Tibial nerve (tissue), 3 donors: ENCODE results near the gene ARHGAP6.

Experiments used
- POLR2A ChIP-seq, 2 donors: fragments of 450-650 bp; IDR thresholded peaks; one replicate each; pipeline ENCODE4 v1.6.1; 2017; ENCODE audit warnings: antibody characterized with exemption in 2 of 2, mild to moderate bottlenecking in 2 of 2, moderate library complexity in 2 of 2
- TF ChIP-seq, protein P1 (sequence below), 5 experiments: fragments of 200-600 bp in 3 of 5; fragments of 450-650 bp in 2 of 5; sonication (generic) in 3 of 5; IDR thresholded peaks; one replicate each; pipeline ENCODE4 v1.5.1; 2016 to 2019; ENCODE audit warnings: antibody characterized with exemption in 5 of 5, mild to moderate bottlenecking in 3 of 5, moderate library complexity in 2 of 5

DNA sequence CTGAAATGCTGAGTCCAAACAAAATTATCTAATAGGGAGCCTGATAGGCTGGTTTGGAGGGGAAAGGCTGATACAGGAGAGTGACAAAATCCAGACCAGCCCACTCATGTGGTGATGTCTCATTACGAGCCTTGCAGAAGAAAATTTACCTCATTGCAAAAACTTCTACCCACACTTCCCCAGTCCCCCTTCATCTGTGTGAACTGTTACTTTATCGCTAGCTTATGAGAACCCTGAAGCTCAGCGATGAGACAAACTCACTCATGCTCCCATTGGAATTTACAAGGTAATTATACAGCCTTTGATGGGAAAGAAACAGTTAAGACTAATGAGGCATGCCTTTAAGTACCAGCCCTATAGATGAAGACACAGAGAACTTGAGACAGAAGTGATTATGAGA is 76.1 kb downstream of the ARHGAP6 start:
- TF ChIP-seq, protein P1, sequence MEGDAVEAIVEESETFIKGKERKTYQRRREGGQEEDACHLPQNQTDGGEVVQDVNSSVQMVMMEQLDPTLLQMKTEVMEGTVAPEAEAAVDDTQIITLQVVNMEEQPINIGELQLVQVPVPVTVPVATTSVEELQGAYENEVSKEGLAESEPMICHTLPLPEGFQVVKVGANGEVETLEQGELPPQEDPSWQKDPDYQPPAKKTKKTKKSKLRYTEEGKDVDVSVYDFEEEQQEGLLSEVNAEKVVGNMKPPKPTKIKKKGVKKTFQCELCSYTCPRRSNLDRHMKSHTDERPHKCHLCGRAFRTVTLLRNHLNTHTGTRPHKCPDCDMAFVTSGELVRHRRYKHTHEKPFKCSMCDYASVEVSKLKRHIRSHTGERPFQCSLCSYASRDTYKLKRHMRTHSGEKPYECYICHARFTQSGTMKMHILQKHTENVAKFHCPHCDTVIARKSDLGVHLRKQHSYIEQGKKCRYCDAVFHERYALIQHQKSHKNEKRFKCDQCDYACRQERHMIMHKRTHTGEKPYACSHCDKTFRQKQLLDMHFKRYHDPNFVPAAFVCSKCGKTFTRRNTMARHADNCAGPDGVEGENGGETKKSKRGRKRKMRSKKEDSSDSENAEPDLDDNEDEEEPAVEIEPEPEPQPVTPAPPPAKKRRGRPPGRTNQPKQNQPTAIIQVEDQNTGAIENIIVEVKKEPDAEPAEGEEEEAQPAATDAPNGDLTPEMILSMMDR (IDR thresholded peaks at IDR 0.05) = no peak
- no peak for TF ChIP-seq POLR2A (IDR thresholded peaks at IDR 0.05)
